ENCODE results near the gene PRTFDC1.

PRTFDC1 gene

DNA sequence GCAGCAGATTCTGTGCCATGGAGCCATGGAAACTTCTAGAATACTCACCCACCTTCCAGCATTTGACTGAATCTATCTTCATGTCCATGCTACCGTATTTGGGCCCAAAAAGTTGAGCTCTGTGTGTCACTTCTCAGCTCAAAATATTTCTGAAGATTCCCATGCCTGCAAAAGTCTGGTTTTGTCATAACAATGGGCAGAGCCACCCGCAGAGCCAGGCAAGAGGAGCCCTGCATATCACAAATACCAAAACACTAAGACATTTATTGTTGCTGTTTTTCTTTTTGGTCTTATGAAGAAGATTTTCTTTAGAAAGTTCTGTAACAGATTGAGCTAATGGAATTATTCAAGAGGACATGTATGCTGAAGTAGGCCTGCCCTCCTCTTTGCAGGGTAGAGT lies 68.1 kb downstream of the PRTFDC1 start:
- Histone ChIP-seq H3K36me3 (ENCODE audit: control insufficient read depth, insufficient read depth, low read length) (no peaks in the 10 kb centered on the region), H3K27ac (ENCODE audit: insufficient read depth, low read length, poor library complexity, severe bottlenecking) (no peak overlapping the region), H3K4me1 (ENCODE audit: control insufficient read depth, insufficient read depth, low read length, poor library complexity, severe bottlenecking) (peaks cover 33% of the 10 kb centered on the region), H3K9me3 (ENCODE audit: control insufficient read depth, low read length) (no peaks in the 10 kb centered on the region), H3K27me3 (replicated peaks; ENCODE audit: control insufficient read depth, insufficient read depth, low read length, poor library complexity, severe bottlenecking) (no peaks in the 10 kb centered on the region), H3K4me3 (ENCODE audit: insufficient read depth, low read depth, low read length, poor library complexity, severe bottlenecking) (no peak overlapping the region)
- no peak for DNase-seq

DNA sequence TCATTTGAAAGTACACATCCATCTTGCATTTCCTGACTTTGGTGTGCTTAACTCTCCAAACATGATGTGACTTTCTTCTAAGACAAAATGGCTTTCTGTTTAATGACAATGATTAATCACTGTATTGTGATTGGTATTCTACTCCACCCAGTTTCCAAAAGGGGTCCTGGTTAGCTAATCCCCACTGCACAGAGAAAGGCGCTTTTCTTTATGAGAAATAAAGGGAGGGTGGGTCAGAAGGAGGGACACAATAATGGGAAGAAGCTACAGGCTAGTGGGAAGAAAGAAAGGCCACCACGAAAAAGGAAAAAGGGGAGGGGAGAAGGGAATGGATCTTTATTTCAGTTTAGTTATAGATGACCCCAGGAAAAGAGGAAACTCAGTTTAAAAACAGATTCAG lies 69.2 kb downstream of the PRTFDC1 start:
- no peaks in the 10 kb centered on the region for H3K9me3 ChIP-seq (ENCODE audit: control insufficient read depth, low read length)
- no peak for DNase-seq
- H3K4me3 ChIP-seq (ENCODE audit: insufficient read depth, low read depth, low read length, poor library complexity, severe bottlenecking): no peak overlapping the region
- H3K4me1 ChIP-seq (ENCODE audit: control insufficient read depth, insufficient read depth, low read length, poor library complexity, severe bottlenecking): peaks cover 29% of the 10 kb centered on the region
- H3K27ac ChIP-seq (ENCODE audit: insufficient read depth, low read length, poor library complexity, severe bottlenecking): no peak overlapping the region
- no peaks in the 10 kb centered on the region for H3K27me3 ChIP-seq (replicated peaks; ENCODE audit: control insufficient read depth, insufficient read depth, low read length, poor library complexity, severe bottlenecking)
- H3K36me3 ChIP-seq (ENCODE audit: control insufficient read depth, insufficient read depth, low read length): no peaks in the 10 kb centered on the region

DNA sequence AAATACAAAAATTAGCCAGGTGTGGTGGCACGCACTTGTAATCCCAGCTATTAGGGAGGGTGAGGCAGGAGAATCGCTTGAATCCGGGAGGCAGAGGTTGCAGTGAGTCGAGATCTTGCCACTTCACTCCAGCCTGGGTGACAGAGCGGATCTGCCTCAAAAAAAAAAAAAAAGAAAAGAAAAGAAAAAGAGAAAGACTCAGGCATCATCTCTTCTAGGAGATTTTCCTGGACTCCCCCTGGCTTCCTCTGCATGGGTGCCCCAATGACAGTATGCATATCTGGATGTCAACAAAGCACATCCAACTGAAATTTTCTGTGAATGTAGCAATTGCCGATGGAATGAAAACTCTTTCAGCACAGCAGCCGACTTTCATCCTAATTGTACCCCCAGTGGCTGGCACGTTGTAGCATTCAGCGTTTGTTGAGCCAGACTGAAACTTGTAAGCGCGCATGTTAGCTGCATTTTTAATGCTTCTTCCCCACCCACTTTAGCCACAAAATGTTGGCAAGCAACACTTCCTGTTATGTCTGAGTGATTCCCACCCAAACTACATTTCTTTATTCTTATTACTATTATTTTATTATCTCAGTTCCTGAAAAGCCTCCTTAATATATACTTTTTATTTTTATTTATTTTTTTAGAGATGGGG lies 70.2 kb downstream of the PRTFDC1 start:
- Histone ChIP-seq H3K36me3 (ENCODE audit: control insufficient read depth, insufficient read depth, low read length) (no peaks in the 10 kb centered on the region), H3K27me3 (replicated peaks; ENCODE audit: control insufficient read depth, insufficient read depth, low read length, poor library complexity, severe bottlenecking) (no peaks in the 10 kb centered on the region), H3K4me3 (ENCODE audit: insufficient read depth, low read depth, low read length, poor library complexity, severe bottlenecking) (peak overlapping the region; percentile 37), H3K27ac (ENCODE audit: insufficient read depth, low read length, poor library complexity, severe bottlenecking) (peak overlapping the region; percentile 21), H3K9me3 (ENCODE audit: control insufficient read depth, low read length) (no peaks in the 10 kb centered on the region), H3K4me1 (ENCODE audit: control insufficient read depth, insufficient read depth, low read length, poor library complexity, severe bottlenecking) (peaks cover 19% of the 10 kb centered on the region)
- peak in 1 of 3 donors; percentile 11 for DNase-seq

DNA sequence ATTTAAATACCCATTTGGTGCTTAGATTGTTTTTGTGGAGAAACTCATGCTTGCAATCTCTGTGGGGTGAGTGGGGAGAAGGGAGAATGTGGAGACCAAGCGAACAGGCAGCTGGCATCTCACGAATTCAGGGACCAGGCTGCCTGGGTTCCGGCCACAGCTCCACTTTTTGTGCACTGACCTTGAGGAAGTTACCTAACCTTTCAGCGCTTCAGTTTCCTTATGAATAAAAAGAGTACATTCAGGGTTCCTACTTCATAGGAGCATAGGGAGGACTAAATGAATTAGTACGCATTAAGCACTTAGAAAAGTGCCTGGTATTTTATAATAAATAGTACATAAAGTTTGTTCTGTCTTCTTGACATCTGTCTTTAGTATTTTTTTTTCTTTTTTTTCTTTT lies 72.5 kb downstream of the PRTFDC1 start:
- Histone ChIP-seq H3K4me3 (ENCODE audit: insufficient read depth, low read depth, low read length, poor library complexity, severe bottlenecking) (no peak overlapping the region), H3K27me3 (replicated peaks; ENCODE audit: control insufficient read depth, insufficient read depth, low read length, poor library complexity, severe bottlenecking) (no peaks in the 10 kb centered on the region), H3K36me3 (ENCODE audit: control insufficient read depth, insufficient read depth, low read length) (no peaks in the 10 kb centered on the region), H3K9me3 (ENCODE audit: control insufficient read depth, low read length) (no peaks in the 10 kb centered on the region), H3K27ac (ENCODE audit: insufficient read depth, low read length, poor library complexity, severe bottlenecking) (no peak overlapping the region), H3K4me1 (ENCODE audit: control insufficient read depth, insufficient read depth, low read length, poor library complexity, severe bottlenecking) (peaks cover 19% of the 10 kb centered on the region)
- no peak for DNase-seq

DNA sequence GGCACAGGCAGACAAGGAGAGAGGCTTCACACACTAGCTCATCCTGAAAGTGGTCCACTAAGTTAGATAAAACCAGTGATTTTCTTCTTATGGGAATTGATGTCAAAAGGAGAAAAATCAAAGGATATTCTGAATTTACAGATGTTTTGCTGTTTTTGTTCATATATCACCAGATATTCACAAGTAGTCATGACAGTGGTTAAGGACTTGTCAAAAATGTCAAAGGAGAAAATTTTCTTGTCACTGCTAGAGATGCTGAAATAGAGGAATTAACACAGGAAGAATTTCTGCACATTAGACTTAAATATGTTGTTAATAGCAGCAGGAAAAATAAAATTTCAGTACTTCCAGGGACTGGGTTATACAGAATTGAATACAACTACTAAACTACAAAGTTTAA lies 78.3 kb downstream of the PRTFDC1 start:
- Histone ChIP-seq H3K4me1 (ENCODE audit: control insufficient read depth, insufficient read depth, low read length, poor library complexity, severe bottlenecking) (no peaks in the 10 kb centered on the region), H3K4me3 (ENCODE audit: insufficient read depth, low read depth, low read length, poor library complexity, severe bottlenecking) (no peak overlapping the region), H3K36me3 (ENCODE audit: control insufficient read depth, insufficient read depth, low read length) (no peaks in the 10 kb centered on the region), H3K27ac (ENCODE audit: insufficient read depth, low read length, poor library complexity, severe bottlenecking) (no peak overlapping the region), H3K9me3 (ENCODE audit: control insufficient read depth, low read length) (no peaks in the 10 kb centered on the region), H3K27me3 (replicated peaks; ENCODE audit: control insufficient read depth, insufficient read depth, low read length, poor library complexity, severe bottlenecking) (no peaks in the 10 kb centered on the region)
- DNase-seq: no peak

DNA sequence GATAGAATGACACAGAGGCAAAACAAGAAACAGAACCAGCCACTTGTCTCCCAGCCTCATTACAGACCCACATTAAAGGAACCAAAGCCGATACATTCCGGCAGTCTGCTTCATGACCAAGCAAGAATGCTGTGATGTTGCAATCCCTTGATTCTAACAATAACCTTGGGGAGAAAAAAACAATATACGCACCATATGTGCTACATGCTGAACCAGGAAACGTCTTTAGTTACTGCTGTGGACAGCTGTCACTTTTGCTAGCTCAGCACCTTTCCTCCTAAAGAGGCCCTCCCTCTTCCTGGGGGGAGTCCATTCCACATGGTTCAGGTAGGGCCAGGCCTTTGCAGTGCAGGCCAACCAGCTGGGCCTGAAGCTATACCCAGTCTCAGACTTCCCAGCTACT lies 79.1 kb downstream of the PRTFDC1 start:
- H3K27me3 ChIP-seq (replicated peaks; ENCODE audit: control insufficient read depth, insufficient read depth, low read length, poor library complexity, severe bottlenecking): no peaks in the 10 kb centered on the region
- no peaks in the 10 kb centered on the region for H3K36me3 ChIP-seq (ENCODE audit: control insufficient read depth, insufficient read depth, low read length)
- no peak for DNase-seq
- no peak overlapping the region for H3K27ac ChIP-seq (ENCODE audit: insufficient read depth, low read length, poor library complexity, severe bottlenecking)
- no peaks in the 10 kb centered on the region for H3K4me1 ChIP-seq (ENCODE audit: control insufficient read depth, insufficient read depth, low read length, poor library complexity, severe bottlenecking)
- H3K9me3 ChIP-seq (ENCODE audit: control insufficient read depth, low read length): no peaks in the 10 kb centered on the region
- no peak overlapping the region for H3K4me3 ChIP-seq (ENCODE audit: insufficient read depth, low read depth, low read length, poor library complexity, severe bottlenecking)

DNA sequence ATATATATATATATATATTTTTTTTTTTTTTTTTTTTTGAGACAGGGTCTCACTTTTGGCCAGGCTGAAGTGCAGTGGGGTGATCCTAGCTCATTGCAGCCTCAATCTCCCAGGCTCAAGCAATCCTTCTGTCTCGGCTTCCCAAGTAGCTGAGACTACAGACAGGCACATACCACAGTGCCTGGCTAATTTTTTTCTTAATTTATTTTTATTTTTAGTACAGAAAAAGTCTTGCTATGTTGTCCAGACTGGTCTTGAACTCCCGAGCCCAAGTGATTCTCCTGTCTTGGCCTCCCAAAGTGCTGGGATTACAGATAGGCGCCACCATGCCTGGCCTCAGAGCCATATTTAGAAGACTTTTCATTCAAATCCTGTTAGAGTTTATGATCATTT lies 79.6 kb downstream of the PRTFDC1 start:
- DNase-seq: no peak
- Histone ChIP-seq H3K27me3 (replicated peaks; ENCODE audit: control insufficient read depth, insufficient read depth, low read length, poor library complexity, severe bottlenecking) (no peaks in the 10 kb centered on the region), H3K4me3 (ENCODE audit: insufficient read depth, low read depth, low read length, poor library complexity, severe bottlenecking) (no peak overlapping the region), H3K9me3 (ENCODE audit: control insufficient read depth, low read length) (no peaks in the 10 kb centered on the region), H3K4me1 (ENCODE audit: control insufficient read depth, insufficient read depth, low read length, poor library complexity, severe bottlenecking) (no peaks in the 10 kb centered on the region), H3K36me3 (ENCODE audit: control insufficient read depth, insufficient read depth, low read length) (no peaks in the 10 kb centered on the region), H3K27ac (ENCODE audit: insufficient read depth, low read length, poor library complexity, severe bottlenecking) (no peak overlapping the region)

DNA sequence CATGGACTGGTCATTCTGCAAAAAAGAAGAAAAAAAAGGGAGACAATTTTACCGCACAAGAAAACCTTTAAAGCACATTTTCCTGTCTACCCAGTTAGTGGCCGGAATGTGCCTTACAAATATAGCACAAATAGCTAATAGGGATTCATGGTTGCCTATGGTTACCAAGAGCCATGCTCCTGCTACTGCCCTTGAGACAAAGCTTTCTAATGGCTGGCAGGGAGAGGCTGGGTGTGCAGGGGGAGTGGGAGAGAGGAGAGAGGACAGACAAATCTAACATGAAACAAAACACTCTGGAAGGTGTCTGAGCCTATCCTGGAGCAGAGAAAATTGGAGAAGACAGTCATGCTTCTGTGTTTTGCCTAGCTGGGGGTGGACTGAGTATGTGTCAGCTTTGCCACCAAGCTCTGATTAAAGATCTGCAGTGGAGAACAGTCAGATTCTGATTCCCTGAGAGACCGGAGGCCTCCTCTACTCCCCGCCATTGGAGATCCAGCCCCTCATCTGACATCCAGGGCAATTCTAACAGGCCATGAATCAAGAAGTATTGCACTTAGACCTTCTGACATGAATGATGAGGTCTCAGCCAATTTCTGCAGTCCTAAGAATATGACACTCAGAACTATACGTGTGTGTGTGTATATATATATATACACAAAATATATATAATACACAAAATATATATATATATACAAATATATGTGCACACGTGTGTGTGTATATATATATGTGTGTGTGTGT lies 80.2 kb downstream of the PRTFDC1 start:
- no peak overlapping the region for H3K4me3 ChIP-seq (ENCODE audit: insufficient read depth, low read depth, low read length, poor library complexity, severe bottlenecking)
- H3K4me1 ChIP-seq (ENCODE audit: control insufficient read depth, insufficient read depth, low read length, poor library complexity, severe bottlenecking): no peaks in the 10 kb centered on the region
- no peaks in the 10 kb centered on the region for H3K36me3 ChIP-seq (ENCODE audit: control insufficient read depth, insufficient read depth, low read length)
- no peaks in the 10 kb centered on the region for H3K27me3 ChIP-seq (replicated peaks; ENCODE audit: control insufficient read depth, insufficient read depth, low read length, poor library complexity, severe bottlenecking)
- H3K27ac ChIP-seq (ENCODE audit: insufficient read depth, low read length, poor library complexity, severe bottlenecking): no peak overlapping the region
- DNase-seq: no peak
- no peaks in the 10 kb centered on the region for H3K9me3 ChIP-seq (ENCODE audit: control insufficient read depth, low read length)

DNA sequence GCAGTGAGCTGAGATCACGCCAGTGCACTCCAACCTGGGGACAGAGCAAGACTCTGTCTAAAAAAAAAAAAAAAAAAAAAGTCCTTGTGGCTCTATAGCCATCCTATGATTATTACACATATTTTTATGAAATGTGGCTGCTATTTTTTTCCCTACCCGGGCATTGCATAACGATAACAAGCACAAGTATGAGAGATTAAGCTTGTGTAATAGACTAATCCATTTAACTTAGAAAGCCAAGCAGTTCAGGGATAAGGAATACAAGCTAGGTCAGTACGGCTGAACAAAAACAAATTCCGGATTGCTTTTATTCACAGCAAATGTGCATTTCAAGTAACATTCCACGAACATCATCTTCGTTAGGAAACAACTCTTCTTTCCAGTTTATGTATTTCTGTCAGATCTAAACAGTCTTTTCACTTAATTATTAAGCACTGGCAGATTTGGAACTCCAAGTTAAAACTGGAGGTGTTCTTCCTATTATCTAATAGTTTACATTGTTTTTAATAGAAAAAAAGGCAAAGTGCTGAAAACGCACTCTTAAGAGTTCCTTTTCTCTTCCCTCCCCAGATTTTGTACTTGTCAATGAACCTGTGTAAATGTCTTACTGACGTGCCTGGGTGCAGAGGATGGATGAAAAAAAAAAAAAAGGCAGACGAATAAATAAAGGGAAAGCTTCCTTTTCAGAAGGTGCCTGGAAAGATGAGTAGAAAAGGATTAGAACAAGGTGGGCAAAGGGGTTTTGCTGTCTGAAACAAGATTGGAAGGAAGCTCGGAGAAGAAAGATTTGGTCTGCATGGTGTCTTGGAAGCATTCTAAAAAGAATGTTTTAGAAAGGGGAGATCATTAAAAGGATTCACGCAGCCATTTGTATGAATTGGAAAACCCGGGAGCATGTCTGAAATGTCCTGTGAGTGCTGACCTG lies 81.1 kb downstream of the PRTFDC1 start:
- no peaks in the 10 kb centered on the region for H3K4me1 ChIP-seq (ENCODE audit: control insufficient read depth, insufficient read depth, low read length, poor library complexity, severe bottlenecking)
- no peaks in the 10 kb centered on the region for H3K27me3 ChIP-seq (replicated peaks; ENCODE audit: control insufficient read depth, insufficient read depth, low read length, poor library complexity, severe bottlenecking)
- no peaks in the 10 kb centered on the region for H3K9me3 ChIP-seq (ENCODE audit: control insufficient read depth, low read length)
- no peak overlapping the region for H3K4me3 ChIP-seq (ENCODE audit: insufficient read depth, low read depth, low read length, poor library complexity, severe bottlenecking)
- no peaks in the 10 kb centered on the region for H3K36me3 ChIP-seq (ENCODE audit: control insufficient read depth, insufficient read depth, low read length)
- DNase-seq: no peak
- H3K27ac ChIP-seq (ENCODE audit: insufficient read depth, low read length, poor library complexity, severe bottlenecking): no peak overlapping the region

All from effector memory CD4-positive, alpha-beta T cell (primary cell).